SK-N-SH (cell line): ENCODE measurements around the gene MRNIP. TPM values are rescaled to one million over a fixed set of nuclear protein-coding genes. Genes with fewer than 3 reads are reported as not detected.
A peak's percentile ranks its signal among the peaks of the same experiment; 100 is the strongest.

Experiments
- CTCF ChIA-PET: fragments of 300-600, 350-600 bp; formaldehyde crosslinking; extraction: SDS; loops from one replicate; lab custom pipeline; 2021; lab: Yijun Ruan, JAX
- POLR2A ChIA-PET: fragments of 350-600 bp; sonication (Branson Sonifier 250); formaldehyde crosslinking; extraction: SDS; loops from one replicate; lab custom pipeline; 2020; ENCODE audit warnings: antibody characterized with exemption, inconsistent platforms; lab: Yijun Ruan, JAX
- DNase-seq: peaks from one replicate; pipeline ENCODE4 v3.0.0; 2012
- H2AFZ ChIP-seq: fragments of 200-600 bp; sonication (generic); 2 replicates; pipeline ENCODE4 v1.8.1; 2016; ENCODE audit warnings: antibody characterized with exemption, mild to moderate bottlenecking, low read depth
- H3F3A ChIP-seq: fragments of 200-600 bp; sonication (generic); replicated peaks from 2 replicates; pipeline ENCODE3; 2016; ENCODE audit warnings: antibody characterized with exemption, mild to moderate bottlenecking; ENCODE audit not compliant: insufficient read depth
- H3K27ac ChIP-seq, 2 experiments: fragments of 200-500 bp in 1 of 2; fragments of 200-600 bp in 1 of 2; sonication (Bioruptor generic) in 1 of 2; sonication (generic), shearing (Covaris generic) in 1 of 2; 2 replicates each; pipeline versions ENCODE4 v1.5.1 to v1.6.1; 2014 to 2016; ENCODE audit warnings: low read depth in 2 of 2, inconsistent platforms in 1 of 2, low read length in 1 of 2, mild to moderate bottlenecking in 1 of 2, mixed read lengths in 1 of 2
- H3K27me3 ChIP-seq: fragments of 200-600 bp; sonication (generic), shearing (Covaris generic); 2 replicates; pipeline ENCODE4 v1.6.1; 2016; ENCODE audit warnings: mixed run types; ENCODE audit not compliant: insufficient read depth
- H3K36me3 ChIP-seq, 2 experiments: fragments of 200-500 bp in 1 of 2; fragments of 200-600 bp in 1 of 2; sonication (Bioruptor generic) in 1 of 2; sonication (generic) in 1 of 2; replicated peaks in 1 of 2; 2 replicates each; pipeline versions ENCODE3 to v1.5.1; 2014 to 2016; ENCODE audit warnings: low read length in 1 of 2, mild to moderate bottlenecking in 1 of 2; ENCODE audit not compliant: insufficient read depth in 2 of 2, control insufficient read depth in 1 of 2
- H3K4me1 ChIP-seq, 2 experiments: fragments of 200-500 bp in 1 of 2; fragments of 200-600 bp in 1 of 2; sonication (Bioruptor generic) in 1 of 2; sonication (generic), shearing (Covaris generic) in 1 of 2; 2 replicates each; pipeline versions ENCODE4 v1.5.1 to v1.6.1; 2014 to 2016; ENCODE audit warnings: low read depth in 1 of 2, low read length in 1 of 2, mixed run types in 1 of 2; ENCODE audit not compliant: insufficient read depth in 2 of 2, control insufficient read depth in 1 of 2
- H3K4me2 ChIP-seq: fragments of 200-600 bp; sonication (generic), shearing (Covaris generic); 2 replicates; pipeline ENCODE4 v1.6.1; 2017; ENCODE audit warnings: mixed run types
- H3K4me3 ChIP-seq, 2 experiments: fragments of 200-500 bp in 1 of 2; fragments of 200-600 bp in 1 of 2; sonication (Bioruptor generic) in 1 of 2; sonication (generic), shearing (Covaris generic) in 1 of 2; 2 replicates each; pipeline versions ENCODE4 v1.5.1 to v1.8.1; 2014 to 2016; ENCODE audit warnings: low read depth in 2 of 2, inconsistent platforms in 1 of 2, low read length in 1 of 2, mild to moderate bottlenecking in 1 of 2, mixed read lengths in 1 of 2, moderate library complexity in 1 of 2
- H3K79me2 ChIP-seq: fragments of 200-600 bp; sonication (generic); 2 replicates; pipeline ENCODE4 v1.8.1; 2017; ENCODE audit warnings: mild to moderate bottlenecking; ENCODE audit not compliant: insufficient read depth
- H3K9ac ChIP-seq: fragments of 200-600 bp; sonication (generic); 2 replicates; pipeline ENCODE4 v1.6.1; 2017; ENCODE audit warnings: mixed run types
- H3K9me2 ChIP-seq: fragments of 200-600 bp; sonication (generic); 2 replicates; pipeline ENCODE4 v1.6.1; 2017; ENCODE audit warnings: mixed run types
- H3K9me3 ChIP-seq: fragments of 200-600 bp; sonication (generic); 2 replicates; pipeline ENCODE4 v1.6.1; 2017; ENCODE audit warnings: mixed run types, mild to moderate bottlenecking, moderate library complexity
- H4K20me1 ChIP-seq: fragments of 200-600 bp; sonication (generic); 2 replicates; pipeline ENCODE4 v1.6.1; 2017; ENCODE audit warnings: mild to moderate bottlenecking, mixed run types; ENCODE audit not compliant: insufficient read depth
- ELF1 ChIP-seq: IDR thresholded peaks from 2 replicates; pipeline ENCODE4 v1.4.0; 2012
- FOXJ3 ChIP-seq: sonication (generic); formaldehyde crosslinking; IDR thresholded peaks from 2 replicates; pipeline ENCODE4 v1.5.1; 2020; ENCODE audit warnings: mild to moderate bottlenecking, missing genetic modification reagents
- FOXM1 ChIP-seq: IDR thresholded peaks from 2 replicates; pipeline ENCODE4 v1.4.0; 2012; ENCODE audit warnings: low read depth, mild to moderate bottlenecking
- GABPA ChIP-seq: IDR thresholded peaks from 2 replicates; pipeline ENCODE4 v1.4.0; 2012; ENCODE audit warnings: low read depth, mild to moderate bottlenecking
- GATA2 ChIP-seq: sonication (generic); formaldehyde crosslinking; IDR thresholded peaks from 2 replicates; pipeline ENCODE4 v1.5.0; 2020; ENCODE audit warnings: mild to moderate bottlenecking, missing genetic modification reagents
- MEF2A ChIP-seq: IDR thresholded peaks from 2 replicates; pipeline ENCODE4 v1.4.0; 2012; ENCODE audit warnings: low read depth, borderline replicate concordance
- NRF1 ChIP-seq: IDR thresholded peaks from 2 replicates; pipeline ENCODE4 v1.6.1; 2012; ENCODE audit warnings: low read depth, mild to moderate bottlenecking, low read length
- POLR2AphosphoS5 ChIP-seq: IDR thresholded peaks from 2 replicates; pipeline ENCODE4 v1.6.1; 2012; ENCODE audit warnings: low read depth, low read length
- RCOR1 ChIP-seq: fragments of 150-350 bp; IDR thresholded peaks from 2 replicates; pipeline ENCODE4 v1.6.1; 2017; ENCODE audit warnings: antibody characterized with exemption, low read length
- SIN3A ChIP-seq: IDR thresholded peaks from 2 replicates; pipeline ENCODE4 v1.6.1; 2012; ENCODE audit warnings: low read depth, mild to moderate bottlenecking, low read length, moderate library complexity, borderline replicate concordance
- TCF12 ChIP-seq: IDR thresholded peaks from 2 replicates; pipeline ENCODE4 v1.4.0; 2012
- WGBS: methylation state at CpG from one replicate; pipeline ENCODE4 v1.1.6; 2017; ENCODE audit warnings: low lambda C conversion rate; 5-methylcytosine and 5-hydroxymethylcytosine counted together
- polyA plus RNA-seq, 3 experiments: library from polyadenylated mRNA; depleted of rRNA; stranded (reverse); fragments of >200 nt; gene quantifications; 2 replicates each; pipeline ENCODE4 v1.2.3, GENCODE V29; 2012
- TF ChIP-seq, protein P1 (sequence below): fragments of 150-350 bp; IDR thresholded peaks from 2 replicates; pipeline ENCODE4 v1.6.1; 2016; ENCODE audit warnings: mild to moderate bottlenecking, low read depth, low read length
- TF ChIP-seq, protein P2 (sequence below): IDR thresholded peaks from 2 replicates; pipeline ENCODE4 v1.4.0; 2012; ENCODE audit warnings: low read depth

MRNIP gene
- polyA plus RNA-seq, 1 of the 3 experiments (the other 2 are of a cell fraction) = 32.8 TPM

- POLR2A ChIA-PET = interaction anchor here (1.3 kb wide), 1 partner anchor 8 kb away, joined by 4 read pairs; no protein-coding TSS in a partner anchor
- H3K4me2 ChIP-seq = no peak overlapping the region
These were observed 18.3 kb downstream of the MRNIP start for GRCh38 chr5:179840321-179840720.

GRCh38 chr5:179839328-179840256 is 19.0 kb downstream of the MRNIP start:
- Histone ChIP-seq H3K4me2 (no peak overlapping the region), H3K36me3 (peaks cover 23 to 25% of the 10 kb centered on the region in 2 experiments), H3K9me3 (no peaks in the 10 kb centered on the region), H3K9me2 (no peaks in the 10 kb centered on the region), H4K20me1 (peaks cover 14% of the 10 kb centered on the region; the same call in 1 of the 2 replicates), H3K4me1 (no peaks in the 10 kb centered on the region; a peak in 1 of 4 replicates), H3K27me3 (no peaks in the 10 kb centered on the region), H3K27ac (no peak overlapping the region), H3K9ac (no peak overlapping the region), H3F3A (peaks cover 30% of the 10 kb centered on the region), H2AFZ (no peak overlapping the region), H3K79me2 (no peaks in the 10 kb centered on the region), H3K4me3 (no peak overlapping the region)
- DNase-seq = no peak
- CTCF ChIA-PET = interaction anchor here (1.0 kb wide), 1 partner anchor 21 kb away, joined by 4 read pairs; no protein-coding TSS in a partner anchor
- POLR2A ChIA-PET = no interaction called here
- TF ChIP-seq POLR2AphosphoS5 (peak; percentile 37), SIN3A (no peak)
- WGBS = 88% methylated on average over 11 of the region's 16 CpGs

More at GRCh38 chr5:179840321-179840720, 18.3 kb downstream of the MRNIP start:
- WGBS = 94% methylated on average over 11 of the region's 11 CpGs
- H3K9me3 ChIP-seq = 0 out of 2 replicates have a peak, but pooled peaks cover 6% of the 10 kb centered on the region
- no peak overlapping the region for H2AFZ ChIP-seq
- H4K20me1 ChIP-seq = peaks cover 14% of the 10 kb centered on the region; the same call in 1 of the 2 replicates
- H3K4me3 ChIP-seq = no peak overlapping the region
- no peak for DNase-seq
- H3K27ac ChIP-seq = no peak overlapping the region
- H3K4me1 ChIP-seq = no peaks in the 10 kb centered on the region; a peak in 1 of 4 replicates
- CTCF ChIA-PET = interaction anchor here (1.0 kb wide), 1 partner anchor 22 kb away, joined by 4 read pairs; no protein-coding TSS in a partner anchor
- H3K9me2 ChIP-seq = no peaks in the 10 kb centered on the region
- H3K36me3 ChIP-seq = peaks cover 23 to 32% of the 10 kb centered on the region in 2 experiments
- H3K9ac ChIP-seq = no peak overlapping the region
- H3F3A ChIP-seq = peaks cover 30% of the 10 kb centered on the region
- no peaks in the 10 kb centered on the region for H3K27me3 ChIP-seq
- TF ChIP-seq MEF2A (no peak), NRF1 (no peak), GATA2 (no peak), GABPA (no peak), RCOR1 (no peak), FOXJ3 (no peak), ELF1 (no peak), TCF12 (no peak), FOXM1 (no peak)
- TF ChIP-seq, protein P1, sequence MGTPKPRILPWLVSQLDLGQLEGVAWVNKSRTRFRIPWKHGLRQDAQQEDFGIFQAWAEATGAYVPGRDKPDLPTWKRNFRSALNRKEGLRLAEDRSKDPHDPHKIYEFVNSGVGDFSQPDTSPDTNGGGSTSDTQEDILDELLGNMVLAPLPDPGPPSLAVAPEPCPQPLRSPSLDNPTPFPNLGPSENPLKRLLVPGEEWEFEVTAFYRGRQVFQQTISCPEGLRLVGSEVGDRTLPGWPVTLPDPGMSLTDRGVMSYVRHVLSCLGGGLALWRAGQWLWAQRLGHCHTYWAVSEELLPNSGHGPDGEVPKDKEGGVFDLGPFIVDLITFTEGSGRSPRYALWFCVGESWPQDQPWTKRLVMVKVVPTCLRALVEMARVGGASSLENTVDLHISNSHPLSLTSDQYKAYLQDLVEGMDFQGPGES = no peak
- TF ChIP-seq, protein P2, sequence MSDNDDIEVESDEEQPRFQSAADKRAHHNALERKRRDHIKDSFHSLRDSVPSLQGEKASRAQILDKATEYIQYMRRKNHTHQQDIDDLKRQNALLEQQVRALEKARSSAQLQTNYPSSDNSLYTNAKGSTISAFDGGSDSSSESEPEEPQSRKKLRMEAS = no peak
- H3K79me2 ChIP-seq = no peaks in the 10 kb centered on the region
